Neutrophil (primary cell): ENCODE results near the gene MRPL28.
"Not testable (repeated sequence)": the region's sequence is repeated elsewhere in the genome, so short reads cannot be mapped to it uniquely, and the experiment has no call there.

Experiments
- H3K27ac ChIP-seq: fragments of 200-600 bp; sonication (generic); 2 replicates; pipeline ENCODE4 v1.5.1; 2016; ENCODE audit warnings: mild to moderate bottlenecking, moderate library complexity
- H3K27me3 ChIP-seq: fragments of 200-600 bp; sonication (generic); 2 replicates; pipeline ENCODE4 v1.6.0; 2016; ENCODE audit warnings: mild to moderate bottlenecking
- H3K36me3 ChIP-seq: fragments of 200-600 bp; sonication (generic); 2 replicates; pipeline ENCODE4 v1.5.1; 2017
- H3K4me1 ChIP-seq, 2 experiments: fragments of 200-600 bp in 1 of 2; sonication (generic) in 1 of 2; 1 replicate in 1 of 2; 2 replicates in 1 of 2; pipeline versions ENCODE4 v1.5.1 to v1.6.1; 2013 to 2016; ENCODE audit warnings: low read depth in 1 of 2, low read length in 1 of 2, mild to moderate bottlenecking in 1 of 2, moderate library complexity in 1 of 2; ENCODE audit not compliant: control insufficient read depth in 1 of 2, insufficient read depth in 1 of 2
- H3K4me3 ChIP-seq, 2 experiments: fragments of 200-600 bp in 1 of 2; sonication (generic) in 1 of 2; 1 replicate in 1 of 2; 2 replicates in 1 of 2; pipeline ENCODE4 v1.5.1; 2013 to 2016; ENCODE audit warnings: low read depth in 1 of 2, low read length in 1 of 2, mild to moderate bottlenecking in 1 of 2, moderate library complexity in 1 of 2
- H3K9me3 ChIP-seq: fragments of 200-600 bp; sonication (generic); 2 replicates; pipeline ENCODE4 v1.5.1; 2016
- CTCF ChIP-seq: fragments of 200-600 bp; sonication (generic); IDR thresholded peaks from 2 replicates; pipeline ENCODE4 v1.5.1; 2016; ENCODE audit warnings: antibody characterized with exemption

MRPL28 gene

GRCh38 chr16:333406-334094, 36.8 kb downstream of the MRPL28 start:
- Histone ChIP-seq H3K4me3 (no peak overlapping the region), H3K36me3 (no peaks in the 10 kb centered on the region), H3K4me1 (peaks cover 60 to 64% of the 10 kb centered on the region in 2 experiments), H3K9me3 (no peaks in the 10 kb centered on the region), H3K27me3 (no peaks in the 10 kb centered on the region), H3K27ac (no peak overlapping the region)
- no peak for TF ChIP-seq CTCF

- not testable (repeated sequence) for H3K27me3 ChIP-seq, H3K36me3 ChIP-seq, H3K27ac ChIP-seq, H3K9me3 ChIP-seq, H3K4me3 ChIP-seq
- H3K4me1 ChIP-seq = peaks cover 57 to 64% of the 10 kb centered on the region in 2 experiments
These were observed 39.0 kb downstream of the MRPL28 start for GRCh38 chr16:331181-331814.

- Histone ChIP-seq H3K36me3 (no peaks in the 10 kb centered on the region), H3K27me3 (no peaks in the 10 kb centered on the region), H3K27ac (no peak overlapping the region), H3K4me1 (peaks cover 55 to 64% of the 10 kb centered on the region in 2 experiments), H3K9me3 (no peaks in the 10 kb centered on the region), H3K4me3 (no peak overlapping the region)
- no peak for TF ChIP-seq CTCF
These were observed 39.6 kb downstream of the MRPL28 start for GRCh38 chr16:330741-331140.

- Histone ChIP-seq H3K4me3 (peak overlapping the region; percentile 61 to 66), H3K27me3 (no peaks in the 10 kb centered on the region), H3K9me3 (no peaks in the 10 kb centered on the region), H3K27ac (peak overlapping the region; percentile 94), H3K4me1 (peaks cover 57 to 71% of the 10 kb centered on the region in 2 experiments), H3K36me3 (peaks cover 11% of the 10 kb centered on the region)
- no peak for TF ChIP-seq CTCF
These were observed 44.8 kb downstream of the MRPL28 start for GRCh38 chr16:325375-326145.

- peak overlapping the region; percentile 94 for H3K27ac ChIP-seq
- H3K27me3 ChIP-seq = no peaks in the 10 kb centered on the region
- H3K36me3 ChIP-seq = peaks cover 11% of the 10 kb centered on the region
- peak overlapping the region; percentile 61 to 66 for H3K4me3 ChIP-seq
- no peaks in the 10 kb centered on the region for H3K9me3 ChIP-seq
- TF ChIP-seq CTCF = no peak
- peaks cover 52 to 74% of the 10 kb centered on the region in 2 experiments for H3K4me1 ChIP-seq
These were observed 45.6 kb downstream of the MRPL28 start for GRCh38 chr16:324451-325334.
